Measurements from ENCODE around the gene SHLD1.

Gene SHLD1

DNA sequence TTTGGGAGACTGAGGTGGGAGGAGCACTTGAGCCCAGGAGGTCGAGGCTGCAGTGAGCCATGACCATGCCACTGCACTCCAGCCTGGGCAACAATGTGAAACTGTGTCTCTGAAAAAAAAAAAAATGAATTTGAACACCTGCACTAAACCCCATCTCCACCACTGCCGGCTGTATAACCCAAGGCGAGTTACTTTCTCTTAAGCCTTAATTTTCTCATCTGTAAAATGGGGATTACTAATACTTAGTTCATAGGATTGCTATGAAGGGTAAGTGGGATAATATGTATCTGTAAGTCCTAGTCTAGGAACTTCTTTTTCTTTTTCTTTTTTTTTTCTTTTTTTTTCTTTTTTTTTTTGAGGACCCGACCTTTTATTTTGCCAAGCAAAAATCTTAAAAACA lies 61.5 kb downstream of the SHLD1 start:
- DNase-seq (ENCODE audit: low read depth in 1 of 2, low spot score in 1 of 2) = no peak

DNA sequence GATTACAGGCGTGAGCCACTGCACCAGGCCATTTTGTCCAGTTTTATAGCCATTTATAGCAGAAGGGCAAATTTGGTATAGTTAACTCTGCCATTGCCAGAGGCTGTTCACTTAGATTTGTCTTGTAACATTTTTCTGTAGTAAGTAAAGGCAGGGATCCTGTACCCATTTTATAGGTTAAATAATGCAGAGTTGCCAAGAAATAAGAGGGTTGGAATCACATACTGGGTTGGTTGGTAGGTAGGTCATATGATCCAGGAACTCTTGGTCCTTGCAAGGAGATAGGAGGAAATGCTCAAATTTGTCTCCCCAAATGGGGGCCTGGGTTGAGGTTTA lies 68.1 kb downstream of the SHLD1 start:
- DNase-seq (ENCODE audit: low read depth in 1 of 2, low spot score in 1 of 2) = no peak

DNA sequence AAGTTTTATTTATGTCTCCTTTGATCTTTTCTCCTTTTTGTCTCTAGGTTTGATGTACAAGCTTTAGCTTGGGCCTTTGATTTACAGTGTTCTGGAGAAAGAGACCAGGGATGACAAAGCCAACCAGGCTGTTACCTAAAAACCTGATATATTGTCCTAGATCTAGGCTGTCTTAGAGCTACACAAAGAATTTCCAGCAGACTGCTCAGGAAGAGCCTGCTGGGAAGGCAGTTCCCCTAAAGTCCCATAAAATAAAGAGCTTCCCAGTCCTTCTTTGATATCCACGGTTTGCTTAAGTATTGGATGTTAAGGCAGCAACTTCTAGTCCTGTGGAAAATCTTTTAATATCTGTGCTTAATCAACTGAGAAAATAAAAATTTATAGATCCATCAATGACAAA lies 70.5 kb downstream of the SHLD1 start:
- no peak for DNase-seq (ENCODE audit: low read depth in 1 of 2, low spot score in 1 of 2)

DNA sequence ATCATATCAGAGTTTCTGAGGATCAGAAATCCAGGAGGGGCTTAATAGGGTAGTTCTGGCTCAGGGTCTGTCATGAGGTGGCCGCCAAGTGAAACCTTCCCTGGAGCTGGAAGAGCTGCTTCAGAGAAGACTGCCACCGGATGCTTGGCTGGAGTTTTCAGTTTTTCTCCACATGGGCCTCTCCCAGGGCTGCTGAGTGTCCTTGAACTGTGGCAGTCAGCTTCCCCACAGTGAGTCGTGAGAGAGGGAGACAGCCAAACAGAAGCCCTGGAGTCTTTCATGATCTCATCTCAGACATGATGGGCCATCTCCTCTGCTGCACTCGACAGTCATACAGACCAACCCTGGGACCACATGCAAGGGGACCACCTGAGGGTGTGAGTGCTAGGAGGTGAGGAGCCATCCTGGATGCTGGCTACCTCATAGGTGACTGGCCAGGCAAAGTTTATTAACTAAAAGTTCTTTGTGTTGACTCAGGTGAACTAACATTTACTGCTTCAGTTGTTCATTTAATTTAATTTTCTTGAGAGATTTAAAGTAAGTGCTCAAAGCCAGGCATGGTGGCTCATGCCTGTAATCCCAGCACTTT lies 71.5 kb downstream of the SHLD1 start:
- DNase-seq (ENCODE audit: low read depth in 1 of 2, low spot score in 1 of 2) = no peak

DNA sequence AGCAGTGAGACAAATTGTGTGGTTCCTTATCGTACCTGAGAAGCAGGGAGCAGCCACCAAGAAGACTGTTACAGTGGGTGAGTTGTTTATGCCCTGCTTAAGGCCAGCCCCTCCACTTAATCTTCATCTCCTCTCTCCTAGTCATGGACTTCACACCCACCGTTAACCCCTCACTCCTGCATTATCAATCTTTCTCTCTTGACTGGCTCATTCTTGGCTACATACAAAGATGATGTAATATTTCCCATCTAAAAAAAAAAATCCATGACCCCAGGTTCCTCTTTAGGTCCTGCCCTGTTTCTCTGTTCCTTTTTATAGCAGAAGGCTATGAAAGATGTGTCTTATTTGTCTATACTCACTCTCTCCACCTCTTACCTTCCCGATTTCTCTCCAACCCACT lies 72.4 kb downstream of the SHLD1 start:
- DNase-seq (ENCODE audit: low read depth in 1 of 2, low spot score in 1 of 2) = no peak

DNA sequence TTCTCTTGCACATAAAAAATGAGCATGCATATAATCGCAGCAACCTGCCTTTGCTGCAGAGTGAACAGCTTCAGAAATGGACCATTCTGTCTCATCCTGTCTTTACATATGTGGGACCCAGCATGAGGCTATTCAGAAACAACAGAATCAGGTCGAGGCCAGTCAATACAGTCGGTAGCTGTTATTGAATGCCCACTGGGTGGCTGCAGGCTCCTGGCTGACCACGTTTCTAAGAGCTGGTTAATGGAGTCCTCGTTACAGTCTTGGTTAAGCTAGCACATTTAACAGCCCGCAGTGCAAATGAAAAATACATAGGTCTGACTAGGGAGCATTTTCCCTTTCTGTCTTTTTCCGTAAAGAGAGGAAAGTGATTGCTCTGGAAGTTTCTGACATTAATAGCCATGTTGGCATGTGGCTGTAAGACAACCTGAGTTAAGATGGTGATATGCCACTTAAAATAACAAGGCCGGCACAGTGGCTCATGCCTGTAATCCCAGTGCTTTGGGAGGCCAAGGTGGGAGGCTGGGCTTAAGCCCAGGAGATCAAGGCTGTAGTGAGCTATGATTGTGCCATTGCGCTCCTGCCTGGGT lies 75.0 kb downstream of the SHLD1 start:
- DNase-seq (ENCODE audit: low read depth in 1 of 2, low spot score in 1 of 2) = no peak

DNA sequence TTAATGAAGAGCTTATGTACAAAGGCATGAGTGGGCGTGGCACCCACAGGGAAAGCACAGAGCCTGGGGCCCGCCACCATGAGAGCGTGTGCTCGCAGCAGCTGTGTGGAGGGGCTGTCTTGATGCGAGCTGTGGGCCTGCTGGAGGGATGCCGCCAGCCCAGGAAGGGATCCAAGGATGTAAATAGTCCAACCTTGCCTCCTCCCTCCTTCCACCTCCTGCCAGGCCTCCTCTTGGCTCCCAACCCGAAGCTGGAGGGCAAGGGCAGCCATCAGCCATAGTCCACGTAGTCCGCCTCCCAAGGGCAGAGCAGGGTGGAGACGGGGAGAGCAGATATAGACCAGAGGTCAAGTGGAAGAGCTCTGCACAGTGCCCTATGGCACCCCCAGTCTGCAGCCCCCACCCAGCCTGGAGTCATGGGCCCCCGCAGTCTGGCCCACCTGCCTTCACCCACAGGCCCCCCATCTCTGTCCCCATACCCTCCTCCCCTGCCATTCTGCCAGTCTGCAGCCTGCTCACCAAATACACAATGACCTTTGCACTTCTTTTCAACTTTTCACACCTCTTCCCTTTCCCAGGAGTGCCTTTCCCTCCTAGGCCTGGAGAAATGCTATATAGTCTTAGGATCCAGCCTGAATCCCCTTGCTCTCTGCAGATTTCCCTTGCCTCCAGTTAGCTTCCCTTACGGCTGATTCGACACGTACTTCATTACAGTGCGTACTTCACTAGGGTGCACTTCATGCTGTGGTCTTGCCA lies 77.1 kb downstream of the SHLD1 start:
- no peak for DNase-seq (ENCODE audit: low read depth in 1 of 2, low spot score in 1 of 2)

DNA sequence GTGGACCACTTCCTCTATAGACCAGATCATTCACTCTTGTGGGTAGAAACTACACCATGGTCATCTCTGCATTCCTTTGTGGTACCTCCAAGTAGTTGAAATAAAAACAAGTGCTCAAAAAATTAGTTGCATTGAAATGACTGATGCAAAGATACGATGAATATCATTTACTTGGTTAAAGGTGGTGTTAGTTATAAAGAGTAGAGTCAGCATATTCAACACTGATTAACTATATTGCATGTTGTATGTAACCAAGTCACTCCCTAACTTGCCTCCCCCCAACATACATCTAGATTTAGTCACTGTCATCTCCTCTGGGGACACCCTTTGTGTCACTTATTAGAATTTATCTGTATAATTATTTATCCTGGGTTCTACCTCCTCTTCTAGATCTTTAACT lies 77.7 kb downstream of the SHLD1 start:
- no peak for DNase-seq (ENCODE audit: low read depth in 1 of 2, low spot score in 1 of 2)

DNA sequence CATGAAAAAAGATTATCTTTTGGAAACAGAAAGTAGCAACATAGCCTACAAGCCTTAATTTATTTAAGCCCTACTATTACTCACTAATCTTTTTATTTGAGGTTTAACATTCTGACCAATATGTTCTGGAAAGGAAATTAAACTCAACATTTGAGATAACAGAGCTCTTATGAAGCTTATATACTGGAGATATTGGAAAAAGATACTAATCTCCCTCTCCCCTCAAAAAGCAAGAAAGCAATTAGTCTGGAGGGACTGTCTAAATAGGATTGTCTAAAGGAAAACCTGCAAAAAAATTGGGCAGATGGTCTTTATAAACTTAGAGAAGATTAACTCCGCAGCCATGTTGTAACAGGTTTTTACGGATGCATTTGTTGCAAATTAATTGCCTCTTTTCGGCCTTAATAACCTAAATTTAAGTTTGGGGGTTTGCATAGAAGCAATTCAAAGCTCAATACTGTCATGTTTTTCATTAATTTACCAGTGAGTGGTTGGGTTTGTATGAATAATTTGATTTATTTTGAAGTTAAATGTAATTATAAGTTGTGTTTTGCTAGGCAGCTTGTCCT lies 79.1 kb downstream of the SHLD1 start:
- DNase-seq (ENCODE audit: low read depth in 1 of 2, low spot score in 1 of 2) = no peak

DNA sequence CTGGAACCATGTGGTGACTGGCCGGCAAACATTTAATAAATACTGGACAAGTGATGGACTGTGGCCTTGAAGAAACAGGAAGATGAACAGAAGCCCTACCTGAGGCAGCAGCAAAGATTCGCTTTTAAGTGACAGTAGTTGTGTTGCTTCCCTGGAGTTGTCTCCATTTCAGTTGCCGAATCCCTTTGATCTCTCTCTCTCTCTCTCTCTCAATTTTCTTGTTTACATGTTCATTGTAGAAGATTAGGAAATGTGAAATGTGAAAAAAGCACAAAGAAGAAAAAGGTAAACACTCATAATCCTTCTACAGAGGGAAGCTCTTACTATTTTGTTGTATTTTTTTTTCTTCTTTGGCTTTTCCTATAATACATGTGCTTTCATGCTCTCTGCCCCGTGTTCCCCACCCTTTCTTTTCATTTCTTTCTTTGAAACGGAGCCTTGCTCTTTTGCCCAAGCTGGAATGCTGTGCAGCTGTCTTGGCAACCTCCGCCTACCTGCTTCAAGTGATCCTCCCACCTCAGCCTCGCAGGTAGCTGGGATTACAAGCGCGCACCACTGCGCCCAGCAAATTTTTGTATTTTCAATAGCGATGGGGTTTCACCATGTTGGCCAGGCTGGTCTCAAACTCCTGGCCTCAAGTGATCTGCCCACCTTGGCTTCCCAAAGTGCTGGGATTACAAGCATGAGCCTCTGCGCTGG lies 81.5 kb downstream of the SHLD1 start:
- no peak for DNase-seq (ENCODE audit: low read depth in 1 of 2, low spot score in 1 of 2)

DNA sequence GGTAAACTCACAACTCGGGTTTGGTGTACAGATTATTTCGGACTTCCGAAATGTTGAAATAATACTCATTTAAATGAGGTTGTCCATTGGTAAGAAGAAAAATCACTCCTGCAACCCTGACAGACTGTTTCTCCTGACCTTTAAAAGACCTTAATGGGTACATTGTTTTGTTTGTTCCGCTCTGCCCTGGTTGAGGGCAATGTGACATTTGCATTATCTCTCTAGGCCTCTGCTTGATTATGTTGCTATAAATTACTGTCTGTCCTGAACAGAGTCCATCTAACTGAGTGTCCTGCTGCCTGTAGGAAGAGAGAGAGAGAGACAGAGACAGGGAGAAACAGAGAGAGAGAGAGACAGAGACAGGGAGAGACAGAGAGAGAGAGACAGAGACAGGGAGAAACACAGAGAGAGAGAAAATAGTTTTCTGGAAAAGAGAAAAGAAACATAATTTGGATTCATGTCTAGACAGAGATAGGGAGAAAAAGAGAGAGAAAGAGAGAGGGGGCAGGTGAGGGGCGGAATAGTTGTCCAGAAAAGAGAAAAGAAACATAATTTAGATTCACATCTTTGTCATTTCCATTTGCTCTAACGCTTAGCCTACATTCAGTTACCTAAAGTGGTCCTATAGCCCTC lies 83.2 kb downstream of the SHLD1 start:
- no peak for DNase-seq (ENCODE audit: low read depth in 1 of 2, low spot score in 1 of 2)

DNA sequence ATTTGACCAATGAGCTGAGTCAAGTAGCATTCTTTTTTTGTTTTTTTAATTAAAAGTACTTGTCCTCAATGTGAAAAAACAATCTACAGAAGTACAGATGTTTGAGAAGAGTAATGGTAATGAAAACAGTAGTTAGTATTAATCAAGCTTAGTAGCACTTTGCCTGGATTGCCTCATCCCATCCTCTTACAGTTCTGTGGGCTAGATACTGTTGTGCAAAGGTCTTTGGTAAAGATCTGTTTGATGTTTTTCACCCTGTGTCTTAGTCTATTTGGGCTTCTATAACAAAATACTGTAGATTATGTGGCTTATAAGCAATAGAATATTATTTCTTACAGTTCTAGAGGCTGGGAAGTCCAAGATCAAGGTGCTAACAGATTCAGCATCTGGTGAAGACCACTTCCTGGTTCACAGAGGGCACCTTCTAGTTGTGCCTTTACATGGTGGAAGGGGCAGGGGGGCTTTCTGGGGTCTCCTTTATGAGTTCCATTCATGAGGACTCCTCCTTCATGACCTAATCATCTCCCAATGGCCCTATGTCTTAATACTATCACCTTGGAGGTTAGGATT lies 84.3 kb downstream of the SHLD1 start:
- DNase-seq (ENCODE audit: low read depth in 1 of 2, low spot score in 1 of 2) = no peak

DNA sequence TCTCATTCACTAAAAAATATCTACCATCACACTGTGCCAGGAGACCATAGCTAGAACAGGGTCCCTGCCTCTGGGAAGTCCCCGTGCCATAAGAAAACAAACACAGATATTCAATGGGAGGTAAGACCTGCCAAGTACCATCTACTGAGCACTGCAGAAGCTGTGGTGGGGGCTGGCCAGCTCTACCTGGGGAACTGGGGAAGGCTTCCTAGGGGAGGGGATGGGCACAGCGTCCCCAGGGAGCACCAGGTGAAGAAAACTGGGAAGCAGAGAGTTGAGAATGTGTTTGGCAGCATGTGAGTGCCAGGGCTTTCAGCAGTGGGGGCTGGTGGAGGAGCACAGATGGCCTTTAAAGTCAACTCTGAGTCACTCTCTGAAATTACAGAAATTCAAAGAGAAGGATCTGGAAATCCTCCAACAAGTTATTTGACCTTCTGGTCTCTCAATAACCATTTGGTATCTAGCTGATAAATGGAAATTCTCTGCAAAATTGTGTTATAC lies 85.2 kb downstream of the SHLD1 start:
- DNase-seq (ENCODE audit: low read depth in 1 of 2, low spot score in 1 of 2) = no peak

DNA sequence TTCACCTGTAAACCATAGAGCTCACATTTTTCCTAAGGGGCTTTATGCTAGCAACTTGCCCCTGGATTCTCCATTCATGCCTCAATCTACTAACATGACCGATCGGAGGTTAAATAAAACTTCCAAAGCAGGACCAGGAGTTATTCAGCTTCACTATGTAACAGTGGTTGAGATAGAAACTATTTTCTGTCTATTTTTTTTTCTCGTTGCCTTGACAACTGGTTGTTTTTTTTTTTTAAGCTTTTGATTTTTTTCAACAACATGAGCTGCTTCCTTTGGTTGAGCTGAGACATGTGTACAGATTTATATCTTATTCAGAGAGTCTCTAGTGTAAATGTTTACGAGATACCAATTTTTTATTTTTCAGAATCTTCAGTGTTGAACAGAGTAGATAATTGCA lies 85.7 kb downstream of the SHLD1 start:
- no peak for DNase-seq (ENCODE audit: low read depth in 1 of 2, low spot score in 1 of 2)

DNA sequence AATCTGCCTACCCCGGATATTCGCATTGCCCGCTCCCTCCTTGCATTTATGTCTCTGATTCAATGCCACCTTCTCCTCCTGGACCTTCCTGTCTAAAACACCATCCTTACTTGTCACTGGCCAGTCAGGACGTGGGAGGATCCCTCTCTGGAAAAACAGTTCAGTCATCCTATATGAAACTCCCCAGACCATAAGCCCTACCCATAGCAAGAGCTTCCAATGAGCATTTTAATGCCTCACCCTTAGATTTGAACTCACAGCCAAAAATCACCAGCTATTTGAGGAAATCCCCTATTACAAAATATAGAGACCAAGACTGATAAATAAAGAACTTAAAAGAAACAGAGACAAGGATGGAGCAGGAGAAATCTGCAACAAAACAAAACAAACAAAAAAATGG lies 86.4 kb downstream of the SHLD1 start:
- DNase-seq (ENCODE audit: low read depth in 1 of 2, low spot score in 1 of 2) = no peak

DNA sequence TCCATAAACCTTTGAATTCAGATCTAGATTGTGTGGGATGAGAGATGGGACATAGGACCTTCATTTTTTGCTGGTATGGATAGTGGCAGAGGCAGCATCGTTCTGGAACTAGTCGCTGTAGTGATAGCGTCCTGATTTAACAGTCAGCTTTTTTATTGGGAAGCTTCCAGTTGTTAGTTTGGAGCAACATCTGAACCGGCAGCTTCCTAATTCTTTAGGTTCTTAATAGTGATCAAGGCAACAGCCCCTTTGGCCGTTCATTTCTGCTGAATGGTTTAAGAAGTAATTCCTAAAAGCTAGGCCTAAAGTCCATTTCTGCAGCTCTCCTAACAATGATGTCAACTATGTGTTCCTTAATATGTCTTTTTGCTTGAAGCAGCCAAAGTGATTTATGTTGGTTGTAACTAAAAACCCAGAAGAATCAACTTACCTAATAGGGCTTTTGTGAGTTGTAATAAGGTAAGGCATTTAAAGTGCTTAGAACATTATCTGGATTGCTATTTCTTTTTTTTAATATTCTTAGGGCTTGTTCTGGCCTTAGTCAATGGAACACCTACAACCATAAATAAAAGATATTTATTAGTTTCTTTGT lies 90.3 kb downstream of the SHLD1 start:
- no peak for DNase-seq (ENCODE audit: low read depth in 1 of 2, low spot score in 1 of 2)

DNA sequence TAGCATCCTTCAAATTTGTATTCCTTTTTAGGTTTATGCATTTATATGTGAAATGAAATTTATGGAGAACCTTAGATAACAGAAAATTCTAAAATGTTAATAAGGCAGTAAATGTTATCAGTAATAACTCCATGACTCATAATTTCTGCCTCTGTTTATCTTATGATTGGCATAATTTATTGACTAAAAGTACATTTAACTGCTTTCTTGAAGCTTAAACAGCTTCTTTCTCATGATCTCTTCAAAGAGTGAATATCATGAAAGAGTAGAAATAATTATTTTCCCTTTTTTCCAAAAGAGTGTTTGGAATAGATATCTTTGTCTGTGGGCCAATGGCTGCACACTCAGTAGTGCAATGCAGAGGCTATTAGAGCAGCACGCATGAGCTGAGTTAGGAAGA lies 91.3 kb downstream of the SHLD1 start:
- no peak for DNase-seq (ENCODE audit: low read depth in 1 of 2, low spot score in 1 of 2)

DNA sequence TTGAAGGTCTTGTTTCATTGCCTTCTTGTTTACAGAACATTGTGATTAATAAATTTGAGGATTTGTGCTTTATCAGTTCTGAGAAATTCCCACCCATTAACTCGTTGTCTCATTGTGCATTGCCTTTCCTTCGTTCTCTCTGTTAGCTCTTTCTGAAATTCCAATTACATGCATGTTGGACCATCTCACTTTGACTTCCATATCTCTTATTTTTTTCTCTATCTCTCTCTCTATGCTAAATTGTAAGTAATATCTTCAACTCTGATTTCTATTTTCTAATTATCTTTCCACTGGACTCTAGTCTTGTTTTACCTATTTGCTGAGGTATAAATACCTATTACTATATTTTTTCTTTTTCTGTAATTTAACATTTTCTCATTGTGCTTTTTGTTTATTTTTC lies 92.3 kb downstream of the SHLD1 start:
- no peak for DNase-seq (ENCODE audit: low read depth in 1 of 2, low spot score in 1 of 2)

DNA sequence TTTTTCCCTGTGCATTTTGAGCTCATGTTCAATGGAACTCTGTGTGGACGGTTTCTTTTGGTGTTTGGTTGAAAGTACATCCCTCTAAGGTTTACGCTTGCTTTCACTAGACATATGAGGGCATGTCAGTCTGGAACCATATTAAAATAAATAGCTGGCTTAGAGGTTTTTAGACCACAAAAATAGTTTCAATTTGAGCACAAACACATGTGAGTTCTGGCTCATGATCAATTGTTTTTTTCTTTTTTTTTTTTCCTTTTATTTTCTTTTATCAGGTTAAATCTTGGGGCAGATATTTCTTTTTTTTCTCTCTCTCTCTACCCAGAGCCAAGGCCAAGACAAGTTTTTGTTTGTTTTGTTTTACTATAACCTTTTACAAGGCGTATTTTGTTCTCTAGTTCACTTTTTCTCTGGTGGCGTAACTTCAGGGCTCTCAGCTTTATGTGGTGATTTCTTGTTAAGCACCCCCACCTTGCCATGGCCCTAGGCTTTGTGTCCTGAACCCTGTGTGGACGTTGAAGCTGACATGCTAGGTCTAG lies 92.9 kb downstream of the SHLD1 start:
- DNase-seq (ENCODE audit: low read depth in 1 of 2, low spot score in 1 of 2) = no peak

DNA sequence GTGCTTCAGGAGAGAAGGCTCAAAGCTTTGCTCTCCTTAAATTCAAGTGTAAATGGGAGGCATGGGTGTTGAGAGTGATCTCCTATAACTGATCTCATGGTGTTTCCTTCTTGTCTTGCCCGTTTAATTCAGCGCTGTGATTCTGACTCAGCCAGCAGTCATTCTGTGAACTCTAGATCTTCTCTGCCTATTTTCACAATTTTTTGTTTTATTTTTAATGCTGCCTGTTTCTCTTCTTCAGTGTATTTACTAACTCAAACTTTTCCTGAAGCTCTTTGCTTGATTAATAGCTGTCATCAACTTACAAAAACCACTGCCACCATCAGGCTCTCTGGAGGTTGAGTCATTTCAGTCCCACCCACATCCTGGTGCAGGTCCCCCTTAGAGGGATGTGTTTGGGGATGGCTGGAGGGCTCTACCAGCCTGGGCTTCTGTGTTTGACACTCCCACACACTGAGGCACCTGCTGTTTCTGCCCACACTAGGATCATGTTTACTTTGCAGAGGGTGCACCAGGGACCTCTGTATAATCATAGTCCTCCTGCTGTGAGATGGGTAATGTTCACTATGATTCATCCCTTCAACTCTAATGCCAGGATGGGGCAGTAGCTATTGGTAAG lies 94.0 kb downstream of the SHLD1 start:
- peak; percentile 25 to 55 for DNase-seq (ENCODE audit: low read depth in 1 of 2, low spot score in 1 of 2)

Data from activated CD4-positive, alpha-beta T cell treated with anti-CD3 and anti-CD28 coated beads, Interleukin-2, amount 50 U/mL, for 24 hours (primary cell).